Prostate gland (tissue), 2 donors: ENCODE results near the gene ZNF512B. TPM values are rescaled to one million over a fixed set of nuclear protein-coding genes. Genes with fewer than 3 reads are reported as not detected.
"Not testable (repeated sequence)": the region's sequence is repeated elsewhere in the genome, so short reads cannot be mapped to it uniquely, and the experiment has no call there.

Experiments used
- DNase-seq: peaks from one replicate; pipeline ENCODE4 v3.0.0-alpha.2; 2019; ENCODE audit warnings: low spot score
- H3K27ac ChIP-seq, 2 donors: fragments of 200-600 bp; sonication (generic); 2 replicates each; pipeline ENCODE4 v1.5.1; 2017 to 2019
- H3K27me3 ChIP-seq: fragments of 200-600 bp; sonication (generic); replicated peaks from 2 replicates; pipeline ENCODE4 v1.5.1; 2019; ENCODE audit not compliant: insufficient read depth
- H3K36me3 ChIP-seq, 2 donors: fragments of 200-600 bp; sonication (generic); 1 replicate in 1 of 2; 2 replicates in 1 of 2; pipeline versions ENCODE4 v1.5.1 to v1.8.1; 2017 to 2019
- H3K4me1 ChIP-seq: fragments of 200-600 bp; sonication (generic); replicated peaks from 2 replicates; pipeline ENCODE4 v1.5.1; 2019
- H3K4me3 ChIP-seq, 2 donors: fragments of 200-600 bp; sonication (generic); 2 replicates each; pipeline ENCODE4 v1.5.1; 2017 to 2019
- H3K9me3 ChIP-seq: fragments of 200-600 bp; sonication (generic); 2 replicates; pipeline ENCODE4 v1.5.1; 2017
- CTCF ChIP-seq, 4 experiments: fragments of 200-600 bp in 2 of 4; fragments of 450-650 bp in 2 of 4; sonication (generic) in 2 of 4; IDR thresholded peaks; 1 replicate in 3 of 4; 2 replicates in 1 of 4; pipeline ENCODE4 v1.5.1; 2016 to 2019; ENCODE audit warnings: antibody characterized with exemption in 4 of 4, mild to moderate bottlenecking in 2 of 4, moderate library complexity in 2 of 4
- POLR2A ChIP-seq: fragments of 450-650 bp; IDR thresholded peaks from one replicate; pipeline ENCODE4 v1.6.1; 2016; ENCODE audit warnings: antibody characterized with exemption, mild to moderate bottlenecking
- POLR2AphosphoS5 ChIP-seq: sonication (generic); formaldehyde crosslinking; IDR thresholded peaks from one replicate; pipeline ENCODE4 v1.6.1; 2017; ENCODE audit warnings: antibody characterized with exemption
- WGBS: methylation state at CpG from one replicate; pipeline ENCODE4 v1.1.5; 2018; 5-methylcytosine and 5-hydroxymethylcytosine counted together
- intact Hi-C: fragments of 100-400 bp; cut with DNase I; formaldehyde crosslinking; loops from one replicate; pipeline ENCODE4 v1.14.2; 2022
- total RNA-seq, 2 donors: library from RNA; depleted of rRNA; stranded (reverse); fragments of >200 nt; gene quantifications; one replicate each; pipeline ENCODE4 v1.1.0, GENCODE V29; 2016

The ZNF512B gene
- total RNA-seq, 2 donors from 2014 or later, result 12.2 to 24.6 TPM

GRCh38 chr20:63933646-63934045 is 36.1 kb downstream of the ZNF512B start:
- 82% methylated on average over 5 of the region's 5 CpGs for WGBS
- TF ChIP-seq CTCF (IDR thresholded peaks at IDR 0.05), result no peak
- TF ChIP-seq POLR2A, result no peak
- TF ChIP-seq POLR2AphosphoS5, result no peak
- no peak overlapping the region for H3K4me3 ChIP-seq
- H3K4me1 ChIP-seq, result no peaks in the 10 kb centered on the region
- H3K36me3 ChIP-seq, result peaks cover 10 to 24% of the 10 kb centered on the region in 2 donors
- no peaks in the 10 kb centered on the region for H3K27me3 ChIP-seq
- no peaks in the 10 kb centered on the region for H3K9me3 ChIP-seq
- intact Hi-C loops, result no loop called here
- H3K27ac ChIP-seq, result no peak overlapping the region
- no peak for DNase-seq

DNA sequence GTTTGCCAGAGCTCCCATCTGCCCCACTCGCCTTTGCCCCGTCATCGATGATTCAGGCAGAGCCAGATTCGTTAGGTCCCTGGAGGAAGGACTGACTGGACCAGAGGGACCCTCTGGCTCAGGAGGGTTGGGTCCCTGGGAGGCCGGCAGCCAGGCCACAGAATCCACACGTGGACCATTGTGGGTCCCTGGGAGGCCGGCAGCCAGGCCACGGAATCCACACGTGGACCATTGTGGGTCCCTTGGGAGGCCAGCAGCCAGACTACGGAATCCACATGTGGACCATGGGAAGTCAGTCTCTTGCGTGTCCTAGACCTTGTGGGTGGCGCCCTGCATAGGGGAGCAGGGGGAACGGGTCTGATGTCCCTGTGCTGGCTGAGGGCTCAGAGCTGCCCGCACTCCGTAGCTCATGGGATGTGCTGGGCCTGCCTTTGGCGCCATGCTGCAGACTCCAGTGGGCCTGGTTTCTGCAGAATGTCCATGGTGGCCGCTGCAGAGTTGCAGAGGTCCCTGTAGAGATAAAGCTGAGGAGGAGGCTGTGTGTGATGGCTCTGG is 37.0 kb downstream of the ZNF512B start:
- 91% methylated on average over 17 of the region's 17 CpGs for WGBS
- no peak overlapping the region for H3K27ac ChIP-seq
- no peaks in the 10 kb centered on the region for H3K9me3 ChIP-seq
- intact Hi-C loops, result no loop called here
- TF ChIP-seq CTCF (IDR thresholded peaks at IDR 0.05) (no peak), POLR2AphosphoS5 (no peak), POLR2A (no peak)
- DNase-seq, result no peak
- H3K4me3 ChIP-seq, result no peak overlapping the region
- no peaks in the 10 kb centered on the region for H3K27me3 ChIP-seq
- H3K4me1 ChIP-seq, result no peaks in the 10 kb centered on the region
- H3K36me3 ChIP-seq, result peaks cover 12 to 28% of the 10 kb centered on the region in 2 donors

DNA sequence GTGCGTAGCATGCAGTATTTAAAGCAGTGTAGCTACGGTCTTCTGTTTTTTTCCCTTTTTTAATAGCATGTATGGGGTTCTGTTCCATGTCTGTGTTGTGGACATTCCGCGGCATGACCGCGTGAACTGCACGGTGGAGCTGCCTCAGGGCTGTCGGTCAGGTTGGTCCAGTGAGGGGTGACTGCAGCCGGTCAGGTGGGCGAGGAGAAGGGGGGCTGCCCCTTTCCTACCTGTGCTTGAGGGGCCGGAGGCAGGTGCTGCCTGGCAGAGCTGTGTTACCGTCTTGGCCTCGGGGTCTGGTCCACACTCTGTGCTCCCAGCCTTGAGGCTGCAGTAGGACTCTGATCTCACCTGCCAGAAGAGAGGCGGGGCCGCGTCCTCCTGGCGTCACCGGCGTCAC is 38.0 kb downstream of the ZNF512B start:
- Histone ChIP-seq H3K4me1 (no peaks in the 10 kb centered on the region), H3K27ac (no peak overlapping the region), H3K4me3 (no peak overlapping the region), H3K9me3 (no peaks in the 10 kb centered on the region), H3K27me3 (no peaks in the 10 kb centered on the region), H3K36me3 (peaks cover 12 to 28% of the 10 kb centered on the region in 2 donors)
- TF ChIP-seq POLR2AphosphoS5, result no peak
- TF ChIP-seq POLR2A, result no peak
- no peak for TF ChIP-seq CTCF (IDR thresholded peaks at IDR 0.05)
- DNase-seq, result no peak
- 85% methylated on average over 18 of the region's 19 CpGs for WGBS
- intact Hi-C loops, result no loop called here

- DNase-seq, result no peak
- Histone ChIP-seq H3K4me1 (no peaks in the 10 kb centered on the region), H3K4me3 (no peak overlapping the region), H3K27ac (no peak overlapping the region), H3K27me3 (no peaks in the 10 kb centered on the region), H3K9me3 (no peaks in the 10 kb centered on the region), H3K36me3 (peaks cover 12 to 28% of the 10 kb centered on the region in 2 donors)
- WGBS, result 87% methylated on average over 37 of the region's 37 CpGs
- TF ChIP-seq POLR2A (no peak), POLR2AphosphoS5 (no peak), CTCF (IDR thresholded peaks at IDR 0.05) (no peak)
- intact Hi-C loops, result no loop called here
Observed at GRCh38 chr20:63930971-63931553, 38.7 kb downstream of the ZNF512B start.

GRCh38 chr20:63929473-63929883 is 40.3 kb downstream of the ZNF512B start:
- H3K27me3 ChIP-seq, H3K4me1 ChIP-seq, H3K27ac ChIP-seq, H3K4me3 ChIP-seq, H3K9me3 ChIP-seq, intact Hi-C loops, DNase-seq: not testable (repeated sequence)
- peaks cover 12 to 28% of the 10 kb centered on the region in 2 donors for H3K36me3 ChIP-seq
- 92% methylated on average over 31 of the region's 31 CpGs for WGBS
